ENCODE results near the gene SLC22A17. TPM values are rescaled to one million over a fixed set of nuclear protein-coding genes. Genes with fewer than 3 reads are reported as not detected.

The SLC22A17 gene
- total RNA-seq, 1 experiment from 2014 or later, result 42.3 TPM

- Mint-ChIP-seq H3K4me1 (peaks cover 10% of the 10 kb centered on the region), H3K9me3 (no peaks in the 10 kb centered on the region)
These were observed 28.3 kb upstream of the SLC22A17 start for GRCh38 chr14:23380976-23381375.

GRCh38 chr14:23380197-23380914 is 27.7 kb upstream of the SLC22A17 start:
- peaks cover 11% of the 10 kb centered on the region for H3K4me1 Mint-ChIP-seq
- ChIA-PET CTCF (interaction anchor here (0.6 to 6.4 kb wide), 67 partner anchors 9 to 386 kb away, joined by 3 to 95 read pairs (median 6); partner anchors contain the start of genes ACIN1, BCL2L2, C14orf119 and EFS), POLR2A (interaction anchor here (0.7 to 1.7 kb wide), 7 partner anchors 14 to 78 kb away, joined by 3 to 8 read pairs (median 4); partner anchors contain the start of genes PABPN1 and PPP1R3E)
- TF ChIP-seq SMAD4 (CRISPR knock-in tag; IDR thresholded peaks at IDR 0.05), result no peak
- TF ChIP-seq ZSCAN18 (CRISPR knock-in tag; IDR thresholded peaks at IDR 0.05), result no peak
- TF ChIP-seq GRHL2 (CRISPR knock-in tag; IDR thresholded peaks at IDR 0.05; ENCODE audit: insufficient replicate concordance, severe bottlenecking), result no peak
- no peak for TF ChIP-seq MYBL2 (CRISPR knock-in tag; IDR thresholded peaks at IDR 0.05)
- TF ChIP-seq NFYB (CRISPR knock-in tag; conservative IDR thresholded peaks at IDR 0.05; ENCODE audit: low read depth), result no peak
- no peak for TF ChIP-seq FOXK1 (CRISPR knock-in tag; IDR thresholded peaks at IDR 0.05)
- TF ChIP-seq FOXJ3 (CRISPR knock-in tag; IDR thresholded peaks at IDR 0.05; ENCODE audit: borderline replicate concordance), result no peak
- TF ChIP-seq PREB (CRISPR knock-in tag; IDR thresholded peaks at IDR 0.05; ENCODE audit: borderline replicate concordance), result no peak
- no peak for TF ChIP-seq ZNF219 (CRISPR knock-in tag; IDR thresholded peaks at IDR 0.05; ENCODE audit: borderline replicate concordance)
- no peak for TF ChIP-seq KAT7 (CRISPR knock-in tag; IDR thresholded peaks at IDR 0.05; ENCODE audit: borderline replicate concordance)
- no peak for TF ChIP-seq JUN (CRISPR knock-in tag; IDR thresholded peaks at IDR 0.05)
- TF ChIP-seq TEAD1 (CRISPR knock-in tag; IDR thresholded peaks at IDR 0.05), result no peak
- no peaks in the 10 kb centered on the region for H3K36me3 Mint-ChIP-seq
- H3K4me3 Mint-ChIP-seq, result no peak overlapping the region
- H3K9me3 Mint-ChIP-seq, result no peaks in the 10 kb centered on the region
- peaks cover 54% of the 10 kb centered on the region for H3K27me3 Mint-ChIP-seq (ENCODE audit: low read depth)
- no peak overlapping the region for H3K27ac Mint-ChIP-seq
- DNase-seq (ENCODE audit: low spot score) (no peak), ATAC-seq (no peak)

More at GRCh38 chr14:23380976-23381375, 28.3 kb upstream of the SLC22A17 start:
- ChIA-PET POLR2A (interaction anchor here (1.7 kb wide), 1 partner anchor 54 kb away, joined by 8 read pairs; no protein-coding TSS in a partner anchor), CTCF (interaction anchor here (0.9 to 6.4 kb wide), 31 partner anchors 8 to 312 kb away, joined by 3 to 95 read pairs (median 12); partner anchors contain the start of genes ACIN1, BCL2L2, C14orf119 and EFS)
- ATAC-seq (no peak), DNase-seq (ENCODE audit: low spot score) (no peak)
- no peak for TF ChIP-seq MXD4 (CRISPR knock-in tag; IDR thresholded peaks at IDR 0.05; ENCODE audit: borderline replicate concordance)
- no peak for TF ChIP-seq RELA (CRISPR knock-in tag; IDR thresholded peaks at IDR 0.05; ENCODE audit: borderline replicate concordance)
- TF ChIP-seq NFYB (CRISPR knock-in tag; conservative IDR thresholded peaks at IDR 0.05; ENCODE audit: low read depth), result no peak
- TF ChIP-seq OVOL2 (CRISPR knock-in tag; IDR thresholded peaks at IDR 0.05; ENCODE audit: borderline replicate concordance), result no peak
- no peak for TF ChIP-seq CDX4 (CRISPR knock-in tag; IDR thresholded peaks at IDR 0.05; ENCODE audit: borderline replicate concordance)
- TF ChIP-seq NR1H2 (CRISPR knock-in tag; IDR thresholded peaks at IDR 0.05), result no peak
- TF ChIP-seq ETV6 (CRISPR knock-in tag; IDR thresholded peaks at IDR 0.05), result no peak
- H3K36me3 Mint-ChIP-seq, result no peaks in the 10 kb centered on the region
- peaks cover 54% of the 10 kb centered on the region for H3K27me3 Mint-ChIP-seq (ENCODE audit: low read depth)
- no peak overlapping the region for H3K4me3 Mint-ChIP-seq
- no peak overlapping the region for H3K27ac Mint-ChIP-seq
